22Rv1 (cell line): Measurements from ENCODE around the gene CFAP206.

Source experiments
- CTCF ChIP-seq: fragments of 450-650 bp; IDR thresholded peaks from 2 replicates; pipeline ENCODE4 v1.5.1; 2017; ENCODE audit warnings: mild to moderate bottlenecking
- ZFX ChIP-seq: fragments of 450-650 bp; IDR thresholded peaks from 2 replicates; pipeline ENCODE4 v1.6.1; 2017; ENCODE audit warnings: antibody characterized with exemption, borderline replicate concordance

GRCh38 chr6:87481931-87482330 lies 74.2 kb downstream of the CFAP206 start:
- TF ChIP-seq CTCF (no peak), ZFX (no peak)
